Activated naive CD4-positive, alpha-beta T cell treated with anti-CD3 and anti-CD28 coated beads, Interleukin-2, amount 50 U/mL, for 72 hours (primary cell): Measurements from ENCODE around the gene FRMPD3. TPM values are rescaled to one million over a fixed set of nuclear protein-coding genes. Genes with fewer than 3 reads are reported as not detected.

Experiments used
- ATAC-seq, 2 donors: fragments of 150-1000 bp; cut with Tn5 transposase; 2 replicates each; pipeline ENCODE4 v1.10.0; 2021; ENCODE audit warnings: mild to moderate bottlenecking in 2 of 2, moderate library complexity in 2 of 2
- DNase-seq, 2 donors: peaks; one replicate each; pipeline ENCODE4 v3.0.0; 2021 to 2022; ENCODE audit warnings: low spot score in 2 of 2
- H3K27ac Mint-ChIP-seq, 2 donors: one replicate each; pipeline ENCODE4 v1.8.0; 2022; ENCODE audit warnings: mild to moderate bottlenecking in 2 of 2, mixed read lengths in 2 of 2
- H3K36me3 Mint-ChIP-seq, 2 donors: one replicate each; pipeline ENCODE4 v1.8.0; 2022; ENCODE audit warnings: mixed read lengths in 2 of 2
- H3K9me3 Mint-ChIP-seq, 2 donors: one replicate each; pipeline ENCODE4 v1.8.0; 2022; ENCODE audit warnings: mixed read lengths in 2 of 2
- total RNA-seq, 2 donors: library from RNA; stranded (reverse); gene quantifications; one replicate each; pipeline ENCODE4 v1.2.3, GENCODE V29; 2022

FRMPD3 gene
- not detected for total RNA-seq

- no peak for DNase-seq
- peak in 1 of 2 donors; percentile 22 for ATAC-seq
- Mint-ChIP-seq H3K36me3 (no peaks in the 10 kb centered on the region), H3K9me3 (no peaks in the 10 kb centered on the region), H3K27ac (no peak within 1 kb of the TSS)
Observed at GRCh38 chrX:107448998-107449835, at the start of gene FRMPD3. Gene FRMPD3, plus strand, starts transcription at chrX:107449652. Its CDS starts 76,937 bp downstream, at chrX:107526589.

GRCh38 chrX:107420571-107420970, 28.9 kb upstream of the FRMPD3 start:
- DNase-seq, result no peak
- H3K9me3 Mint-ChIP-seq, result no peaks in the 10 kb centered on the region
- no peak overlapping the region for H3K27ac Mint-ChIP-seq
- no peaks in the 10 kb centered on the region for H3K36me3 Mint-ChIP-seq
- ATAC-seq, result no peak

- H3K9me3 Mint-ChIP-seq, result no peaks in the 10 kb centered on the region
- no peak overlapping the region for H3K27ac Mint-ChIP-seq
- no peak for DNase-seq
- H3K36me3 Mint-ChIP-seq, result no peaks in the 10 kb centered on the region
- no peak for ATAC-seq
Observed at GRCh38 chrX:107421337-107421861, 28.1 kb upstream of the FRMPD3 start.

- Mint-ChIP-seq H3K9me3 (no peaks in the 10 kb centered on the region), H3K36me3 (no peaks in the 10 kb centered on the region), H3K27ac (no peak overlapping the region)
- ATAC-seq (no peak), DNase-seq (peak in 1 of 2 donors; percentile 16)
Observed at GRCh38 chrX:107429090-107429489, 20.4 kb upstream of the FRMPD3 start.

GRCh38 chrX:107440187-107440586, 9.3 kb upstream of the FRMPD3 start:
- DNase-seq (no peak), ATAC-seq (no peak)
- no peak overlapping the region for H3K27ac Mint-ChIP-seq
- no peaks in the 10 kb centered on the region for H3K9me3 Mint-ChIP-seq
- no peaks in the 10 kb centered on the region for H3K36me3 Mint-ChIP-seq

GRCh38 chrX:107440692-107441091, 8.8 kb upstream of the FRMPD3 start:
- DNase-seq, result no peak
- Mint-ChIP-seq H3K9me3 (no peaks in the 10 kb centered on the region), H3K36me3 (no peaks in the 10 kb centered on the region), H3K27ac (no peak overlapping the region)
- no peak for ATAC-seq

- DNase-seq (no peak), ATAC-seq (no peak)
- Mint-ChIP-seq H3K36me3 (no peaks in the 10 kb centered on the region), H3K9me3 (no peaks in the 10 kb centered on the region), H3K27ac (no peak overlapping the region)
Observed at GRCh38 chrX:107442914-107443527, 6.4 kb upstream of the FRMPD3 start.

GRCh38 chrX:107445146-107445545, 4.3 kb upstream of the FRMPD3 start:
- no peak for DNase-seq
- no peaks in the 10 kb centered on the region for H3K9me3 Mint-ChIP-seq
- no peak overlapping the region for H3K27ac Mint-ChIP-seq
- no peaks in the 10 kb centered on the region for H3K36me3 Mint-ChIP-seq
- ATAC-seq, result no peak

- Mint-ChIP-seq H3K27ac (no peak overlapping the region), H3K36me3 (no peaks in the 10 kb centered on the region), H3K9me3 (no peaks in the 10 kb centered on the region)
- DNase-seq (no peak), ATAC-seq (no peak)
Observed at GRCh38 chrX:107445631-107446030, 3.8 kb upstream of the FRMPD3 start.

GRCh38 chrX:107447642-107448041, 1.8 kb upstream of the FRMPD3 start:
- no peaks in the 10 kb centered on the region for H3K9me3 Mint-ChIP-seq
- no peak for ATAC-seq
- DNase-seq, result no peak
- H3K36me3 Mint-ChIP-seq, result no peaks in the 10 kb centered on the region
- no peak overlapping the region for H3K27ac Mint-ChIP-seq

- Mint-ChIP-seq H3K27ac (no peak overlapping the region), H3K9me3 (no peaks in the 10 kb centered on the region), H3K36me3 (no peaks in the 10 kb centered on the region)
- ATAC-seq, result no peak
- DNase-seq, result no peak
Observed at GRCh38 chrX:107448625-107448997, 841 bp upstream of the FRMPD3 start.

GRCh38 chrX:107450823-107451509, 1.5 kb downstream of the FRMPD3 start:
- DNase-seq (no peak), ATAC-seq (peak in 1 of 2 donors; percentile 14)
- Mint-ChIP-seq H3K36me3 (no peaks in the 10 kb centered on the region), H3K27ac (no peak overlapping the region), H3K9me3 (no peaks in the 10 kb centered on the region)

- Mint-ChIP-seq H3K27ac (no peak overlapping the region), H3K36me3 (no peaks in the 10 kb centered on the region), H3K9me3 (no peaks in the 10 kb centered on the region)
- DNase-seq (no peak), ATAC-seq (no peak)
Observed at GRCh38 chrX:107451731-107452130, 2.3 kb downstream of the FRMPD3 start.

GRCh38 chrX:107452581-107452980, 3.1 kb downstream of the FRMPD3 start:
- no peak for ATAC-seq
- DNase-seq, result no peak
- Mint-ChIP-seq H3K9me3 (no peaks in the 10 kb centered on the region), H3K27ac (no peak overlapping the region), H3K36me3 (no peaks in the 10 kb centered on the region)

- no peak overlapping the region for H3K27ac Mint-ChIP-seq
- peak; percentile 97 to 99 for ATAC-seq
- H3K9me3 Mint-ChIP-seq, result no peaks in the 10 kb centered on the region
- peak in 1 of 2 donors; percentile 36 for DNase-seq
- H3K36me3 Mint-ChIP-seq, result no peaks in the 10 kb centered on the region
Observed at GRCh38 chrX:107454302-107454701, 4.8 kb downstream of the FRMPD3 start.

GRCh38 chrX:107457289-107457688, 7.8 kb downstream of the FRMPD3 start:
- no peak overlapping the region for H3K27ac Mint-ChIP-seq
- DNase-seq (no peak), ATAC-seq (no peak)
- no peaks in the 10 kb centered on the region for H3K36me3 Mint-ChIP-seq
- H3K9me3 Mint-ChIP-seq, result no peaks in the 10 kb centered on the region

GRCh38 chrX:107465932-107466620, 16.6 kb downstream of the FRMPD3 start:
- no peaks in the 10 kb centered on the region for H3K36me3 Mint-ChIP-seq
- ATAC-seq (peak; percentile 39 to 92), DNase-seq (peak in 1 of 2 donors; percentile 11)
- no peaks in the 10 kb centered on the region for H3K9me3 Mint-ChIP-seq
- H3K27ac Mint-ChIP-seq, result no peak overlapping the region
